ENCODE measurements around the gene BIRC3. TPM values are rescaled to one million over a fixed set of nuclear protein-coding genes. Genes with fewer than 3 reads are reported as not detected.

The BIRC3 gene
- total and polyA plus RNA-seq, 2 of the 8 experiments (the other 6 are each of a cell fraction or from before 2014, with no cell fraction given): 0.08 to 0.20 TPM

GRCh38 chr11:102359372-102359771 lies 42.1 kb downstream of the BIRC3 start:
- Histone ChIP-seq H2BK12ac (ENCODE audit: low read depth, low read length) (no peak overlapping the region), H3K23me2 (ENCODE audit: low read depth, low read length) (no peaks in the 10 kb centered on the region; the same call in 1 of the 2 replicates), H3K79me1 (ENCODE audit: low read depth, low read length) (0 out of 2 replicates have a peak, but pooled peaks cover 5% of the 10 kb centered on the region), H3K27me3 (replicated peaks in 1 of 4; ENCODE audit: control insufficient read depth in 3 of 4, extremely low read depth in 1 of 4, insufficient read depth in 3 of 4, low read length in 3 of 4) (no peaks in the 10 kb centered on the region), H3K56ac (replicated peaks; ENCODE audit: insufficient read length, low read depth, low read length) (no peak overlapping the region), H2BK15ac (ENCODE audit: low read length) (no peak overlapping the region), H3K14ac (ENCODE audit: insufficient read length) (no peak overlapping the region), H4K20me1 (replicated peaks in 1 of 2; ENCODE audit: control insufficient read depth in 1 of 2, insufficient read depth in 2 of 2, low read length in 2 of 2) (peaks cover 0 to 2% of the 10 kb centered on the region in 2 experiments), H2AK5ac (ENCODE audit: low read depth, low read length) (no peak overlapping the region), H2BK5ac (ENCODE audit: low read depth, low read length) (no peak overlapping the region), H3K4me3 (ENCODE audit: extremely low read depth in 1 of 4, insufficient read depth in 2 of 4, low read depth in 3 of 4, low read length in 4 of 4) (no peak overlapping the region), H3K36me3 (ENCODE audit: control insufficient read depth in 2 of 4, insufficient read depth in 4 of 4, low read length in 3 of 4) (peaks cover 0 to 27% (median 3%) of the 10 kb centered on the region in 4 experiments; a peak in 3 of 8 replicates), H3K4me2 (ENCODE audit: insufficient read depth in 1 of 2, low read depth in 2 of 2, low read length in 2 of 2) (no peak overlapping the region), H3K9me3 (ENCODE audit: insufficient read depth in 2 of 2, low read depth in 1 of 2, low read length in 1 of 2) (no peaks in the 10 kb centered on the region), H3K79me2 (ENCODE audit: control insufficient read depth in 1 of 2, insufficient read depth in 2 of 2, low read length in 2 of 2) (0 out of 4 replicates have a peak, but pooled peaks cover 0 to 2% of the 10 kb centered on the region in 2 experiments), H3K23ac (ENCODE audit: insufficient read length) (no peak overlapping the region), H3K4ac (replicated peaks; ENCODE audit: insufficient read length, low read depth, low read length) (no peak overlapping the region), H4K5ac (ENCODE audit: insufficient read length, low read depth, low read length) (no peak overlapping the region), H3K18ac (ENCODE audit: extremely low read depth, low read length) (no peak overlapping the region), H3K4me1 (replicated peaks in 1 of 4; ENCODE audit: control insufficient read depth in 3 of 4, insufficient read depth in 4 of 4, low read length in 3 of 4) (no peaks in the 10 kb centered on the region), H3K27ac (ENCODE audit: low read depth, low read length) (no peak overlapping the region), H2BK120ac (replicated peaks; ENCODE audit: low read depth, low read length) (no peak overlapping the region), H3K9ac (replicated peaks in 1 of 4; ENCODE audit: extremely low read depth in 1 of 4, low read depth in 3 of 4, low read length in 3 of 4) (no peak overlapping the region), H2BK20ac (ENCODE audit: low read length) (no peak overlapping the region), H4K91ac (replicated peaks; ENCODE audit: insufficient read length, low read length) (no peak overlapping the region), H2AFZ (ENCODE audit: low read length) (no peak overlapping the region), H4K8ac (ENCODE audit: extremely low read depth, insufficient read depth, low read length) (no peak overlapping the region)
- no peak for DNase-seq (ENCODE audit: low read depth in 1 of 2, low spot score in 2 of 2)
- no peak for TF ChIP-seq TBP (IDR thresholded peaks at IDR 0.05; ENCODE audit: low read depth, low read length)
- TF ChIP-seq SIRT6 (IDR thresholded peaks at IDR 0.05; ENCODE audit: low read length): no peak
- no peak for TF ChIP-seq RAD21 (IDR thresholded peaks at IDR 0.05 in 1 of 2, conservative IDR thresholded peaks at IDR 0.05 in 1 of 2; ENCODE audit: low read depth in 2 of 2, low read length in 2 of 2)
- CTCF ChIA-PET (ENCODE audit: partially characterized antibody): interaction anchor here (0.9 to 1.8 kb wide), 2 partner anchors 17 to 38 kb away, joined by 3 to 4 read pairs; no protein-coding TSS in a partner anchor
- 94% methylated on average over 3 of the region's 3 CpGs; no CpG with 5 or more reads in 1 of the 2 experiments for WGBS, 2 experiments (ENCODE audit: extremely low coverage in 1 of 2, insufficient coverage in 1 of 2, insufficient read length in 1 of 2, insufficient replicate concordance in 2 of 2, low coverage in 1 of 2, low lambda C conversion rate in 2 of 2, missing lambda C conversion rate in 1 of 2)
- POLR2A ChIA-PET (ENCODE audit: partially characterized antibody): no interaction called here
- FAIRE-seq: no peak
